K562 (cell line): ENCODE measurements around the gene TEX54. TPM values are rescaled to one million over a fixed set of nuclear protein-coding genes. Genes with fewer than 3 reads are reported as not detected.
A peak's percentile ranks its signal among the peaks of the same experiment; 100 is the strongest.

Experiments used
- ATAC-seq: fragments of 200-7000 bp; cut with Tn5 transposase; 3 replicates; pipeline ENCODE4 v1.9.1; 2020; ENCODE audit warnings: moderate library complexity
- BruUV-seq: library from RNA; stranded (reverse); fragments of 400-500 nt; replicated peaks from 2 replicates; lab custom pipeline; 2021; lab: Mats Ljungman, UMichigan
- CTCF ChIA-PET: fragments of 300-600 bp; formaldehyde crosslinking; extraction: SDS; loops from one replicate; lab custom pipeline; 2021; ENCODE audit warnings: low intra/inter-chr PET ratio; lab: Yijun Ruan, JAX
- POLR2A ChIA-PET: fragments of 300-600, 350-650 bp; sonication (Branson Sonifier 250); formaldehyde crosslinking; extraction: SDS; loops from one replicate; lab custom pipeline; 2021; ENCODE audit warnings: antibody characterized with exemption, inconsistent platforms; lab: Yijun Ruan, JAX
- DNase-seq, 4 experiments: peaks; one replicate each; pipeline versions ENCODE4 v3.0.0 to v3.0.0-alpha.2; 2011 to 2018; ENCODE audit warnings: low spot score in 3 of 4, mixed read lengths in 3 of 4; ENCODE audit errors: extremely low read depth in 1 of 4
- FAIRE-seq: peaks from 2 replicates; lab custom pipeline; 2011; peaks lifted over from hg19 to GRCh38; lab: Jason Lieb, UNC
- H2AFZ ChIP-seq: 2 replicates; pipeline ENCODE4 v1.6.0; 2011; ENCODE audit warnings: low read depth, low read length, control low read depth, inconsistent platforms
- H3K27ac ChIP-seq: fragments of 200-600 bp; 3 replicates; pipeline ENCODE4 v1.8.0; 2011; ENCODE audit warnings: low read depth, mild to moderate bottlenecking, control low read depth, inconsistent platforms, low read length, moderate library complexity, mixed read lengths; ENCODE audit errors: extremely low read depth
- H3K27me3 ChIP-seq, 2 experiments: fragments of 300-600 bp in 1 of 2; 2 replicates in 1 of 2; 3 replicates in 1 of 2; pipeline versions ENCODE4 v1.6.0 to v1.8.0; 2011; ENCODE audit warnings: inconsistent platforms in 2 of 2, low read length in 2 of 2, mild to moderate bottlenecking in 1 of 2, mixed read lengths in 1 of 2, moderate library complexity in 1 of 2; ENCODE audit not compliant: control insufficient read depth in 2 of 2, insufficient read depth in 2 of 2
- H3K36me3 ChIP-seq: fragments of 300-600 bp; 3 replicates; pipeline ENCODE4 v1.8.0; 2011; ENCODE audit warnings: mild to moderate bottlenecking, low read length, inconsistent platforms; ENCODE audit not compliant: control insufficient read depth, insufficient read depth
- H3K4me1 ChIP-seq, 2 experiments: fragments of 200-600 bp in 1 of 2; replicated peaks in 1 of 2; 2 replicates in 1 of 2; 3 replicates in 1 of 2; pipeline versions ENCODE4 v1.5.1 to v1.8.0; 2011; ENCODE audit warnings: inconsistent platforms in 2 of 2, low read length in 2 of 2, mild to moderate bottlenecking in 1 of 2, mixed read lengths in 1 of 2, moderate library complexity in 1 of 2; ENCODE audit not compliant: control insufficient read depth in 2 of 2, insufficient read depth in 2 of 2
- H3K4me2 ChIP-seq: 2 replicates; pipeline ENCODE4 v1.6.1; 2011; ENCODE audit warnings: low read length, control low read depth, inconsistent platforms, mixed read lengths; ENCODE audit not compliant: insufficient read depth
- H3K4me3 ChIP-seq: fragments of 200-600 bp; sonication (generic), shearing (Covaris generic); 2 replicates; pipeline ENCODE4 v1.5.1; 2016; ENCODE audit warnings: control low read depth, inconsistent platforms
- H3K79me2 ChIP-seq: fragments of 200-600 bp; 3 replicates; pipeline ENCODE4 v1.8.0; 2011; ENCODE audit warnings: low read length, inconsistent platforms; ENCODE audit not compliant: control insufficient read depth, insufficient read depth
- H3K9ac ChIP-seq, 2 experiments: 2 replicates each; pipeline versions ENCODE4 v1.6.0 to v1.6.1; 2011; ENCODE audit warnings: low read depth in 2 of 2, low read length in 2 of 2, control low read depth in 1 of 2, inconsistent platforms in 1 of 2, mild to moderate bottlenecking in 1 of 2, mixed read lengths in 1 of 2; ENCODE audit not compliant: insufficient read depth in 1 of 2
- H3K9me1 ChIP-seq: one replicate; pipeline ENCODE4 v1.6.0; 2011; ENCODE audit warnings: inconsistent platforms, mild to moderate bottlenecking, low read length, moderate library complexity; ENCODE audit not compliant: control insufficient read depth, insufficient read depth
- H3K9me3 ChIP-seq: replicated peaks from 2 replicates; pipeline ENCODE4 v1.5.1; 2011; ENCODE audit warnings: low read depth, low read length, inconsistent platforms; ENCODE audit not compliant: control insufficient read depth, insufficient read depth
- H4K20me1 ChIP-seq: replicated peaks from 2 replicates; pipeline ENCODE4 v1.6.1; 2011; ENCODE audit warnings: low read length, inconsistent platforms, mixed read lengths; ENCODE audit not compliant: control insufficient read depth, insufficient read depth
- CHD2 ChIP-seq: IDR thresholded peaks from 2 replicates; pipeline ENCODE4 v1.6.1; 2011; ENCODE audit warnings: low read depth, low read length
- HOXB6 ChIP-seq: fragments of 250-450 bp; sonication (Bioruptor Pico); IDR thresholded peaks from 2 replicates; pipeline ENCODE4 v1.5.1; 2022; ENCODE audit warnings: mild to moderate bottlenecking, borderline replicate concordance
- NFIC ChIP-seq: fragments of 450-650 bp; IDR thresholded peaks from 2 replicates; pipeline ENCODE4 v1.6.1; 2017; ENCODE audit warnings: mild to moderate bottlenecking, inconsistent platforms
- NFIX ChIP-seq: fragments of 250-450 bp; sonication (Bioruptor Pico); IDR thresholded peaks from 2 replicates; pipeline ENCODE4 v1.4.0; 2020; ENCODE audit warnings: low read depth, mild to moderate bottlenecking, moderate library complexity
- TCF7L2 ChIP-seq: fragments of 150-350 bp; IDR thresholded peaks from 2 replicates; pipeline ENCODE4 v1.6.1; 2016; ENCODE audit warnings: low read depth, mild to moderate bottlenecking, low read length, moderate library complexity
- WGBS: fragments of 100-300 bp; shearing (Covaris generic); methylation state at CpG from one replicate; pipeline ENCODE4 v1.1.6; 2016; ENCODE audit warnings: low coverage, mixed read lengths; ENCODE audit not compliant: insufficient coverage; ENCODE audit errors: missing lambda C conversion rate; 5-methylcytosine and 5-hydroxymethylcytosine counted together
- in situ Hi-C: fragments of 300-500 bp; cut with MboI; formaldehyde crosslinking; loops from 4 replicates; pipeline ENCODE4 v1.15.0; 2018; ENCODE audit warnings: inconsistent platforms, mixed read lengths
- intact Hi-C: fragments of 100-400 bp; cut with micrococcal nuclease; formaldehyde crosslinking; loops from 2 replicates; pipeline ENCODE4 v1.14.2; 2022
- polyA plus RNA-seq, 8 experiments: library from polyadenylated mRNA; depleted of rRNA in 4 of 8; stranded (reverse) in 5 of 8; unstranded in 3 of 8; fragments of >200 nt; fragmentation: Nextera tagmentation in 2 of 8; fragmentation: Illumina TruSeq in 1 of 8; extraction: Ambion mirVana in 2 of 8; extraction: Trizol in 1 of 8; gene quantifications; 2 replicates each; pipeline versions ENCODE4 v1.2.1 to v1.2.3, GENCODE V29; 2011 to 2014; ENCODE audit warnings: inconsistent platforms in 1 of 8, missing spikeins in 1 of 8
- total RNA-seq, 7 experiments: library from RNA; depleted of rRNA in 6 of 7; stranded (reverse); fragments of >200 nt in 6 of 7; fragmentation: Illumina TruSeq in 2 of 7; extraction: Trizol in 2 of 7; gene quantifications; 2 replicates each; pipeline versions ENCODE4 v1.2.1 to v1.2.3, GENCODE V29; 2011 to 2021; ENCODE audit warnings: low replicate concordance in 1 of 7
- TF ChIP-seq, protein P1 (sequence below): fragments of 250-450 bp; sonication (Bioruptor Pico); IDR thresholded peaks from 2 replicates; pipeline ENCODE4 v1.4.0; 2020; ENCODE audit warnings: borderline replicate concordance

Gene TEX54
- total and polyA plus RNA-seq, 9 of the 15 experiments (the other 6 are each of a cell fraction or from before 2014, with no cell fraction given) = not detected

DNA sequence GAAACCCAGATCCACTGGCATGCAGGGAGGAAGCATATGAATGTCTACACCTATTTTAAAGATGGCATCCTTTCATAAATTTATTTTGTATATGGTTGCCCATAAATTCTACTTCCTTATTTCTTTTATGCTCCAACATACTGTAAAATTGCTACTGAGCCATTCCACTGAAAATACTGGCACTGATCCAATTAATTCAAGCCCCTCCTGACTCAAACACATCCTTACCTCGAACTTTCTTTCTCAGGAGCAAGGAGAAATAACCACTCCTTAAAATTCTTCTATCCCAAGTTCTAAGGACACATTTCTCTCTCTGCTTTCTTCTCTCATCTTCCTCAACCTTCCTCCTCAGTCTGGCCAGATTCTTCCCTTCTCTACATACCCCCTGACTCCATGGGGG, 21.9 kb downstream of the TEX54 start:
- no peak overlapping the region; a peak in 1 of 4 replicates for H3K9ac ChIP-seq
- in situ Hi-C loops (no loop called here), intact Hi-C loops (no loop called here)
- no peak overlapping the region for H3K27ac ChIP-seq
- H3K4me3 ChIP-seq = no peak overlapping the region
- H2AFZ ChIP-seq = no peak overlapping the region
- BruUV-seq = no TSS peak
- peaks cover 2% of the 10 kb centered on the region; the same call in 2 of the 3 replicates for H3K36me3 ChIP-seq
- no peak for ATAC-seq
- H3K27me3 ChIP-seq = no peaks in the 10 kb centered on the region
- WGBS = 22% methylated on average over 1 of the region's 1 CpG
- no peaks in the 10 kb centered on the region for H3K9me3 ChIP-seq
- no peak for FAIRE-seq
- H3K4me2 ChIP-seq = no peak overlapping the region
- no peaks in the 10 kb centered on the region for H3K9me1 ChIP-seq
- no peak for DNase-seq
- ChIA-PET CTCF (no interaction called here), POLR2A (interaction anchor here (0.6 to 2.3 kb wide), 6 partner anchors 21 to 165 kb away, joined by 3 to 15 read pairs (median 5); partner anchors contain the start of genes C11orf98, CSKMT and STX5)
- H3K4me1 ChIP-seq = peaks cover 8 to 11% of the 10 kb centered on the region in 2 experiments; a peak in 4 of 5 replicates
- TF ChIP-seq TCF7L2 (no peak), NFIX (CRISPR knock-in tag) (peak; percentile 57; the same call in 1 of the 2 replicates), HOXB6 (no peak), NFIC (peak; percentile 89), CHD2 (no peak)
- TF ChIP-seq, protein P1, sequence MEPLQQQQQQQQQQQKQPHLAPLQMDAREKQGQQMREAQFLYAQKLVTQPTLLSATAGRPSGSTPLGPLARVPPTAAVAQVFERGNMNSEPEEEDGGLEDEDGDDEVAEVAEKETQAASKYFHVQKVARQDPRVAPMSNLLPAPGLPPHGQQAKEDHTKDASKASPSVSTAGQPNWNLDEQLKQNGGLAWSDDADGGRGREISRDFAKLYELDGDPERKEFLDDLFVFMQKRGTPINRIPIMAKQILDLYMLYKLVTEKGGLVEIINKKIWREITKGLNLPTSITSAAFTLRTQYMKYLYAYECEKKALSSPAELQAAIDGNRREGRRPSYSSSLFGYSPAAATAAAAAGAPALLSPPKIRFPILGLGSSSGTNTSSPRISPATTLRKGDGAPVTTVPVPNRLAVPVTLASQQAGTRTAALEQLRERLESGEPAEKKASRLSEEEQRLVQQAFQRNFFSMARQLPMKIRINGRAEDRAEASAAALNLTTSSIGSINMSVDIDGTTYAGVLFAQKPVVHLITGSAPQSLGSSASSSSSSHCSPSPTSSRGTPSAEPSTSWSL = no peak
- H4K20me1 ChIP-seq = no peaks in the 10 kb centered on the region
- peaks cover 4% of the 10 kb centered on the region; the same call in 1 of the 3 replicates for H3K79me2 ChIP-seq
